Measurements from ENCODE around the gene SAC3D1. TPM values are rescaled to one million over a fixed set of nuclear protein-coding genes. Genes with fewer than 3 reads are reported as not detected.

Gene SAC3D1
- polyA plus RNA-seq, 1 of the 3 experiments (the other 2 are of a cell fraction) = 22.5 TPM

- H3F3A ChIP-seq (replicated peaks; ENCODE audit: insufficient read depth) = no peaks in the 10 kb centered on the region
- H3K36me3 ChIP-seq (replicated peaks in 1 of 2; ENCODE audit: control insufficient read depth in 1 of 2, insufficient read depth in 2 of 2, low read length in 1 of 2) = peaks cover 7 to 21% of the 10 kb centered on the region in 2 experiments
- no peaks in the 10 kb centered on the region for H3K27me3 ChIP-seq (ENCODE audit: insufficient read depth)
- H4K20me1 ChIP-seq (ENCODE audit: insufficient read depth) = no peaks in the 10 kb centered on the region
- H3K9me2 ChIP-seq = no peaks in the 10 kb centered on the region
- H3K79me2 ChIP-seq (ENCODE audit: insufficient read depth) = no peaks in the 10 kb centered on the region
- ChIA-PET CTCF (interaction anchor here (0.8 to 1.0 kb wide), 2 partner anchors 187 to 281 kb away, joined by 3 read pairs; no protein-coding TSS in a partner anchor), POLR2A (no interaction called here)
- 91% methylated on average over 1 of the region's 2 CpGs for whole genome bisulfite sequencing (ENCODE audit: low lambda C conversion rate)
- no peak overlapping the region for H3K4me3 ChIP-seq (ENCODE audit: low read depth in 2 of 2, low read length in 1 of 2)
- no peak overlapping the region for H2AFZ ChIP-seq (ENCODE audit: low read depth)
- H3K9ac ChIP-seq = no peak overlapping the region
- no peak for DNase-seq
- no peaks in the 10 kb centered on the region for H3K9me3 ChIP-seq
- no peaks in the 10 kb centered on the region for H3K4me1 ChIP-seq (ENCODE audit: control insufficient read depth in 1 of 2, insufficient read depth in 2 of 2, low read depth in 1 of 2, low read length in 1 of 2)
- no peak overlapping the region for H3K27ac ChIP-seq (ENCODE audit: low read depth in 2 of 2, low read length in 1 of 2)
- H3K4me2 ChIP-seq = no peak overlapping the region
- TF ChIP-seq MXI1 (IDR thresholded peaks at IDR 0.05; ENCODE audit: low read depth, low read length) (no peak), PBX3 (IDR thresholded peaks at IDR 0.05) (no peak), MAX (IDR thresholded peaks at IDR 0.05; ENCODE audit: low read depth) (no peak), RCOR1 (IDR thresholded peaks at IDR 0.05; ENCODE audit: low read length) (no peak), RFX5 (IDR thresholded peaks at IDR 0.05; ENCODE audit: low read length) (no peak), GABPA (IDR thresholded peaks at IDR 0.05; ENCODE audit: low read depth) (no peak), JUND (IDR thresholded peaks at IDR 0.05) (no peak), RAD21 (IDR thresholded peaks at IDR 0.05; ENCODE audit: low read length) (no peak), USF2 (IDR thresholded peaks at IDR 0.05; ENCODE audit: borderline replicate concordance, low read depth, low read length) (no peak), EZH2phosphoT487 (IDR thresholded peaks at IDR 0.05; ENCODE audit: borderline replicate concordance, low read depth) (no peak), IRF3 (IDR thresholded peaks at IDR 0.05; ENCODE audit: low read depth, low read length) (no peak), YY1 (IDR thresholded peaks at IDR 0.05; ENCODE audit: low read depth) (no peak), NRF1 (IDR thresholded peaks at IDR 0.05; ENCODE audit: low read depth, low read length) (no peak), CTCF (IDR thresholded peaks at IDR 0.05) (no peak), TCF12 (IDR thresholded peaks at IDR 0.05) (no peak)
- TF ChIP-seq, protein P1, sequence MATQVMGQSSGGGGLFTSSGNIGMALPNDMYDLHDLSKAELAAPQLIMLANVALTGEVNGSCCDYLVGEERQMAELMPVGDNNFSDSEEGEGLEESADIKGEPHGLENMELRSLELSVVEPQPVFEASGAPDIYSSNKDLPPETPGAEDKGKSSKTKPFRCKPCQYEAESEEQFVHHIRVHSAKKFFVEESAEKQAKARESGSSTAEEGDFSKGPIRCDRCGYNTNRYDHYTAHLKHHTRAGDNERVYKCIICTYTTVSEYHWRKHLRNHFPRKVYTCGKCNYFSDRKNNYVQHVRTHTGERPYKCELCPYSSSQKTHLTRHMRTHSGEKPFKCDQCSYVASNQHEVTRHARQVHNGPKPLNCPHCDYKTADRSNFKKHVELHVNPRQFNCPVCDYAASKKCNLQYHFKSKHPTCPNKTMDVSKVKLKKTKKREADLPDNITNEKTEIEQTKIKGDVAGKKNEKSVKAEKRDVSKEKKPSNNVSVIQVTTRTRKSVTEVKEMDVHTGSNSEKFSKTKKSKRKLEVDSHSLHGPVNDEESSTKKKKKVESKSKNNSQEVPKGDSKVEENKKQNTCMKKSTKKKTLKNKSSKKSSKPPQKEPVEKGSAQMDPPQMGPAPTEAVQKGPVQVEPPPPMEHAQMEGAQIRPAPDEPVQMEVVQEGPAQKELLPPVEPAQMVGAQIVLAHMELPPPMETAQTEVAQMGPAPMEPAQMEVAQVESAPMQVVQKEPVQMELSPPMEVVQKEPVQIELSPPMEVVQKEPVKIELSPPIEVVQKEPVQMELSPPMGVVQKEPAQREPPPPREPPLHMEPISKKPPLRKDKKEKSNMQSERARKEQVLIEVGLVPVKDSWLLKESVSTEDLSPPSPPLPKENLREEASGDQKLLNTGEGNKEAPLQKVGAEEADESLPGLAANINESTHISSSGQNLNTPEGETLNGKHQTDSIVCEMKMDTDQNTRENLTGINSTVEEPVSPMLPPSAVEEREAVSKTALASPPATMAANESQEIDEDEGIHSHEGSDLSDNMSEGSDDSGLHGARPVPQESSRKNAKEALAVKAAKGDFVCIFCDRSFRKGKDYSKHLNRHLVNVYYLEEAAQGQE (IDR thresholded peaks at IDR 0.05; ENCODE audit: low read depth, low read length) = no peak
These were observed 6.6 kb upstream of the SAC3D1 start for GRCh38 chr11:65034423-65034822.

Data from SK-N-SH (cell line).